Lower lobe of right lung (tissue), 2 donors: ENCODE data around the gene LRIF1. TPM values are rescaled to one million over a fixed set of nuclear protein-coding genes. Genes with fewer than 3 reads are reported as not detected.

Experiments
- ATAC-seq, 2 donors: fragments of 200-7000 bp; cut with Tn5 transposase; one replicate each; pipeline ENCODE4 v1.9.1; 2020 to 2022; ENCODE audit warnings: mild to moderate bottlenecking in 2 of 2, moderate library complexity in 2 of 2
- DNase-seq: peaks from one replicate; pipeline ENCODE4 v3.0.0-alpha.2; 2020
- H3K27ac ChIP-seq: fragments of 200-600 bp; one replicate; pipeline ENCODE4 v1.8.0; 2022
- H3K27me3 ChIP-seq: fragments of 200-600 bp; one replicate; pipeline ENCODE4 v1.8.0; 2022; ENCODE audit warnings: low read depth
- H3K36me3 ChIP-seq: fragments of 200-600 bp; one replicate; pipeline ENCODE4 v1.8.0; 2022; ENCODE audit warnings: mild to moderate bottlenecking
- H3K4me1 ChIP-seq: fragments of 200-600 bp; one replicate; pipeline ENCODE4 v1.8.0; 2022
- H3K4me3 ChIP-seq: fragments of 200-600 bp; one replicate; pipeline ENCODE4 v1.8.0; 2022; ENCODE audit warnings: mild to moderate bottlenecking
- H3K9me3 ChIP-seq: fragments of 200-600 bp; one replicate; pipeline ENCODE4 v1.8.0; 2022
- CTCF ChIP-seq: fragments of 200-600 bp; IDR thresholded peaks from one replicate; pipeline ENCODE4 v1.8.0; 2022; ENCODE audit warnings: antibody characterized with exemption, mild to moderate bottlenecking
- intact Hi-C: fragments of 100-400 bp; cut with DNase I; formaldehyde crosslinking; loops from one replicate; pipeline ENCODE4 v1.11.0; 2022
- total RNA-seq: library from RNA; stranded (reverse); fragmentation: NEBNext Ultra II Directional; extraction: Animal tissue kit (Norgen Biotek cat#: 25700); gene quantifications from one replicate; pipeline ENCODE4 v1.2.1, GENCODE V29; 2021
- donor health status: DM: no; HTN: yes; CAD: no; lungs with severe emphysema.

The LRIF1 gene
- total RNA-seq, 1 donor from 2014 or later, result 8.8 TPM

DNA sequence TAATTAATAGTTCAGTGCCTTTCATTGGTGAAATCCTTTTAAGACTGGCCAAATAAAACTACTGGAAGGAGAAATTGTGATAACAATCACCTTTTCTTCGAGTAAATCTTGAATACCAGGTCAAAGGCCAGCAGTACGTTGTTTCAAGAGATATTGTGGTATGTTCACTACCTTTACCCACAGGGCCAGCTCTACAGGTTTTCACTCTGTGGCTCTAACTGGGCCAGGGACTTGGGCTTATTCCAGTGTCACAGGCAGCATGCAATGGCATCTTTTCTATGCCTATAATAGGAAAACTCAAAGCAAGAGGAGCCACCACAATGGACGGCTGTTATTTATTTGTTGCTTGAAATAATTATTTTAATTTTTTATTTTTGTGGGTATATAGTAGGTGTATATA, 26.8 kb upstream of the LRIF1 start:
- Histone ChIP-seq H3K9me3 (no peaks in the 10 kb centered on the region), H3K27me3 (no peaks in the 10 kb centered on the region), H3K27ac (no peak overlapping the region), H3K4me3 (no peak overlapping the region), H3K36me3 (no peaks in the 10 kb centered on the region), H3K4me1 (no peaks in the 10 kb centered on the region)
- intact Hi-C loops, result no loop called here
- DNase-seq, result no peak
- ATAC-seq, result no peak
- TF ChIP-seq CTCF, result no peak

GRCh38 chr1:110986407-110986891, 22.7 kb upstream of the LRIF1 start:
- DNase-seq, result no peak
- Histone ChIP-seq H3K4me3 (no peak overlapping the region), H3K4me1 (no peaks in the 10 kb centered on the region), H3K36me3 (no peaks in the 10 kb centered on the region), H3K27me3 (no peaks in the 10 kb centered on the region), H3K9me3 (no peaks in the 10 kb centered on the region), H3K27ac (no peak overlapping the region)
- TF ChIP-seq CTCF, result no peak
- no peak for ATAC-seq
- intact Hi-C loops, result no loop called here

- H3K9me3 ChIP-seq, result no peaks in the 10 kb centered on the region
- H3K27me3 ChIP-seq, result peaks cover 1% of the 10 kb centered on the region
- H3K36me3 ChIP-seq, result no peaks in the 10 kb centered on the region
- DNase-seq, result no peak
- ATAC-seq, result peak in 1 of 2 donors; percentile 27
- H3K4me1 ChIP-seq, result no peaks in the 10 kb centered on the region
- intact Hi-C loops, result no loop called here
- H3K4me3 ChIP-seq, result no peak overlapping the region
- H3K27ac ChIP-seq, result no peak overlapping the region
- no peak for TF ChIP-seq CTCF
Observed at GRCh38 chr1:110982320-110982719, 18.6 kb upstream of the LRIF1 start.

DNA sequence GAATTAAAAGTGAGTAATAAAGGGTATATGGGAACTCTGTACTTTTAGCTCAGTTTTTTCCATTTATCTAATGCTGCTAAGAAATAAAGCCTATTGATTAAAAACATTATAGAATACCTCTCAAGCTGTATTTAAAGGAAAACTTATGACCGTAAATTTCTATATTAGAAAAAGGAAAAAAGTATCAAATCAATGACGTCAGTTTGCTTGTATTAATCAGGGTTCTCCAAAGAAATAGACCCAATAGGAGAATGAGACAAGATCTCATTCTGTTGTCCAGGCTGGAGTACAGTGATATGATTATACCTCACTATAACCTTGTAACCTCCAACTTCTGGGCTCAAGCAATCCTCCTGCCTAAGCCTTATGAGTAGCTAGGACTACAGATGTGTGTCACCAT, 15.4 kb upstream of the LRIF1 start:
- Histone ChIP-seq H3K4me1 (no peaks in the 10 kb centered on the region), H3K4me3 (no peak overlapping the region), H3K9me3 (no peaks in the 10 kb centered on the region), H3K27me3 (peaks cover 5% of the 10 kb centered on the region), H3K27ac (no peak overlapping the region), H3K36me3 (no peaks in the 10 kb centered on the region)
- no peak for TF ChIP-seq CTCF
- ATAC-seq (no peak), DNase-seq (no peak)
- intact Hi-C loops, result no loop called here

GRCh38 chr1:110976089-110976488, 12.4 kb upstream of the LRIF1 start:
- H3K27ac ChIP-seq, result no peak overlapping the region
- H3K9me3 ChIP-seq, result peaks cover 3% of the 10 kb centered on the region
- no peak for TF ChIP-seq CTCF
- no peak for ATAC-seq
- no peaks in the 10 kb centered on the region for H3K36me3 ChIP-seq
- no peak overlapping the region for H3K4me3 ChIP-seq
- H3K27me3 ChIP-seq, result peaks cover 5% of the 10 kb centered on the region
- no peaks in the 10 kb centered on the region for H3K4me1 ChIP-seq
- intact Hi-C loops, result no loop called here
- no peak for DNase-seq

DNA sequence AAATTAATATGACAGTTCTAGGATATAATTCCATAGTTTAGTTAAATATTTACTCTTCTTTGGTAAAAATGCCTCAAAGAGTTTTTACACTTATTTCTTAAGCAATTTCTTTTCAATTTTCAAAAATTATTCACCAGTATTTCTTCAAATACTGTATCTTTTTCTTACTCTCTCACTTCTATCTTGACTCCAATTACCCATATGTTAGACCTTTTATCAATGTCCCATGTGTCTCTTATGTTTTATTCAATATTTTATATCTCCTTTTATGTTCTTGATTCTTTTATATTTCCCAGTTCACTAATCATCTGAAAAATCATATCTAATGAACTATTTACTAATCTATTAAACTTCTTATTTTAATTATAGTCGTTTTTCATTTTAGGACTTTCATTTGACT, 11.5 kb upstream of the LRIF1 start:
- peaks cover 5% of the 10 kb centered on the region for H3K27me3 ChIP-seq
- no peak overlapping the region for H3K27ac ChIP-seq
- no peaks in the 10 kb centered on the region for H3K36me3 ChIP-seq
- no peak for DNase-seq
- TF ChIP-seq CTCF, result no peak
- no peak overlapping the region for H3K4me3 ChIP-seq
- peaks cover 3% of the 10 kb centered on the region for H3K9me3 ChIP-seq
- intact Hi-C loops, result no loop called here
- no peak for ATAC-seq
- no peaks in the 10 kb centered on the region for H3K4me1 ChIP-seq
